ENCODE measurements around the gene RBCK1. TPM values are rescaled to one million over a fixed set of nuclear protein-coding genes. Genes with fewer than 3 reads are reported as not detected.
A peak's percentile ranks its signal among the peaks of the same experiment; 100 is the strongest.

The RBCK1 gene
- total and polyA plus RNA-seq, 9 of the 15 experiments (the other 6 are each of a cell fraction or from before 2014, with no cell fraction given): 5.9 to 59.3 (median 26.5) TPM

DNA sequence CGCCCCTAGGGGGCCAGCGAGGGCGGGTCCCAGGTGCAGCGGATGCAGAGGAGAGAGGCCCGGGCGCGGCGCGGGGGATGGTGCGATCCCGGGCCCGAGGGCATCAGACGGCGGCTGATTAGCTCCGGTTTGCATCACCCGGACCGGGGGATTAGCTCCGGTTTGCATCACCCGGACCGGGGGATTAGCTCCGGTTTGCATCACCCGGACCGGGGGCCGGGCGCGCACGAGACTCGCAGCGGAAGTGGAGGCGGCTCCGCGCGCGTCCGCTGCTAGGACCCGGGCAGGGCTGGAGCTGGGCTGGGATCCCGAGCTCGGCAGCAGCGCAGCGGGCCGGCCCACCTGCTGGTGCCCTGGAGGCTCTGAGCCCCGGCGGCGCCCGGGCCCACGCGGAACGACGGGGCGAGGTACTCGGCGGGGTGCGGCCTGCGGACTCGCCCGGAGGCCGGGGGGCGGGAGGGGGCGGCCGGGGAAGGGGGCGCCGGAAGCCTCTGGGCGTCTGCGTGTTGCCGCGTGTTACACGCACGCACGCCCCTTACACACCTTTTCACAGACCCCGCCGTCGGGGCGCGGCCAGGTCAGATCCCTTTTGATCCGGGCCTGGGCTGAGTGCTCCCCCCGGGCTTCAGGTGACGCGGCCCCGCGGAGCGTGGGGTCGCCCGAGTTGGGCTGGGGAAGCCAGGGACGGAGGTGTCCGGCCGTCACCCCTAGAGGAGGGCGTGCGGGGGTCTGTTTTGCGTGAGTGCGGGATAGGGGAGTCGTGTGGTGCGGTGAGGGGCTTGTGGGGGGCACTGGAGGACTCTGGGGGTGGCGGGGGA is 27.1 kb upstream of the RBCK1 start (continued):
- TF ChIP-seq SIN3A (IDR thresholded peaks at IDR 0.05; ENCODE audit: borderline replicate concordance in 2 of 2, control insufficient read depth in 1 of 2, low read depth in 2 of 2, low read length in 2 of 2) (no peak; a peak in 1 of 4 replicates), NFIC (IDR thresholded peaks at IDR 0.05) (peak; percentile 68), PTRF (tag; IDR thresholded peaks at IDR 0.05) (no peak), CTBP1 (IDR thresholded peaks at IDR 0.05; ENCODE audit: borderline replicate concordance) (peak; percentile 96), ZNF212 (CRISPR knock-in tag; IDR thresholded peaks at IDR 0.05) (no peak), LCOR (CRISPR knock-in tag; IDR thresholded peaks at IDR 0.05) (peak; percentile 79; the same call in 1 of the 2 replicates), PCBP2 (IDR thresholded peaks at IDR 0.05; ENCODE audit: low read depth, low read length, poor library complexity, severe bottlenecking) (no peak), MEF2A (IDR thresholded peaks at IDR 0.05; ENCODE audit: control insufficient read depth, low read depth, low read length) (no peak), MTA1 (IDR thresholded peaks at IDR 0.05; ENCODE audit: borderline replicate concordance) (0 out of 2 replicates have a peak, but pooled peaks have one; percentile 17), IRF2 (CRISPR knock-in tag; IDR thresholded peaks at IDR 0.05) (no peak), SIX5 (IDR thresholded peaks at IDR 0.05; ENCODE audit: borderline replicate concordance in 1 of 2, insufficient read depth in 1 of 2, low read depth in 1 of 2, low read length in 2 of 2) (no peak), PCBP1 (IDR thresholded peaks at IDR 0.05; ENCODE audit: low read depth, low read length, poor library complexity, severe bottlenecking) (peak; percentile 56)
- TF ChIP-seq, protein P1, sequence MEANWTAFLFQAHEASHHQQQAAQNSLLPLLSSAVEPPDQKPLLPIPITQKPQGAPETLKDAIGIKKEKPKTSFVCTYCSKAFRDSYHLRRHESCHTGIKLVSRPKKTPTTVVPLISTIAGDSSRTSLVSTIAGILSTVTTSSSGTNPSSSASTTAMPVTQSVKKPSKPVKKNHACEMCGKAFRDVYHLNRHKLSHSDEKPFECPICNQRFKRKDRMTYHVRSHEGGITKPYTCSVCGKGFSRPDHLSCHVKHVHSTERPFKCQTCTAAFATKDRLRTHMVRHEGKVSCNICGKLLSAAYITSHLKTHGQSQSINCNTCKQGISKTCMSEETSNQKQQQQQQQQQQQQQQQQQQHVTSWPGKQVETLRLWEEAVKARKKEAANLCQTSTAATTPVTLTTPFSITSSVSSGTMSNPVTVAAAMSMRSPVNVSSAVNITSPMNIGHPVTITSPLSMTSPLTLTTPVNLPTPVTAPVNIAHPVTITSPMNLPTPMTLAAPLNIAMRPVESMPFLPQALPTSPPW (CRISPR knock-in tag; IDR thresholded peaks at IDR 0.05): peak; percentile 60; the same call in 1 of the 2 replicates
- TF ChIP-seq, protein P2, sequence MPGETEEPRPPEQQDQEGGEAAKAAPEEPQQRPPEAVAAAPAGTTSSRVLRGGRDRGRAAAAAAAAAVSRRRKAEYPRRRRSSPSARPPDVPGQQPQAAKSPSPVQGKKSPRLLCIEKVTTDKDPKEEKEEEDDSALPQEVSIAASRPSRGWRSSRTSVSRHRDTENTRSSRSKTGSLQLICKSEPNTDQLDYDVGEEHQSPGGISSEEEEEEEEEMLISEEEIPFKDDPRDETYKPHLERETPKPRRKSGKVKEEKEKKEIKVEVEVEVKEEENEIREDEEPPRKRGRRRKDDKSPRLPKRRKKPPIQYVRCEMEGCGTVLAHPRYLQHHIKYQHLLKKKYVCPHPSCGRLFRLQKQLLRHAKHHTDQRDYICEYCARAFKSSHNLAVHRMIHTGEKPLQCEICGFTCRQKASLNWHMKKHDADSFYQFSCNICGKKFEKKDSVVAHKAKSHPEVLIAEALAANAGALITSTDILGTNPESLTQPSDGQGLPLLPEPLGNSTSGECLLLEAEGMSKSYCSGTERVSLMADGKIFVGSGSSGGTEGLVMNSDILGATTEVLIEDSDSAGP (CRISPR knock-in tag; IDR thresholded peaks at IDR 0.05): no peak
- TF ChIP-seq, protein P3, sequence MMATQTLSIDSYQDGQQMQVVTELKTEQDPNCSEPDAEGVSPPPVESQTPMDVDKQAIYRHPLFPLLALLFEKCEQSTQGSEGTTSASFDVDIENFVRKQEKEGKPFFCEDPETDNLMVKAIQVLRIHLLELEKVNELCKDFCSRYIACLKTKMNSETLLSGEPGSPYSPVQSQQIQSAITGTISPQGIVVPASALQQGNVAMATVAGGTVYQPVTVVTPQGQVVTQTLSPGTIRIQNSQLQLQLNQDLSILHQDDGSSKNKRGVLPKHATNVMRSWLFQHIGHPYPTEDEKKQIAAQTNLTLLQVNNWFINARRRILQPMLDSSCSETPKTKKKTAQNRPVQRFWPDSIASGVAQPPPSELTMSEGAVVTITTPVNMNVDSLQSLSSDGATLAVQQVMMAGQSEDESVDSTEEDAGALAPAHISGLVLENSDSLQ (IDR thresholded peaks at IDR 0.05): no peak
